H9 (cell line): ENCODE data around the gene SLC35A5. TPM values are rescaled to one million over a fixed set of nuclear protein-coding genes. Genes with fewer than 3 reads are reported as not detected.

Source experiments
- DNase-seq: peaks from one replicate; pipeline ENCODE4 v3.0.0-alpha.2; 2017
- H2AFZ ChIP-seq: one replicate; pipeline ENCODE4 v1.6.1; 2013; ENCODE audit warnings: mild to moderate bottlenecking, low read length, control low read depth, moderate library complexity
- H2AK5ac ChIP-seq: 2 replicates; pipeline ENCODE4 v1.6.1; 2013; ENCODE audit warnings: low read length, control low read depth, mixed read lengths; ENCODE audit not compliant: insufficient read length
- H2BK120ac ChIP-seq: one replicate; pipeline ENCODE4 v1.6.1; 2013; ENCODE audit warnings: low read depth, mild to moderate bottlenecking, low read length, control low read depth, inconsistent platforms; ENCODE audit not compliant: poor library complexity, severe bottlenecking
- H2BK12ac ChIP-seq: 2 replicates; pipeline ENCODE4 v1.6.1; 2013; ENCODE audit warnings: low read length, control low read depth, mixed read lengths, low read depth; ENCODE audit not compliant: insufficient read length
- H2BK15ac ChIP-seq: 2 replicates; pipeline ENCODE4 v1.6.1; 2013; ENCODE audit warnings: low read depth, low read length, control low read depth
- H2BK20ac ChIP-seq: one replicate; pipeline ENCODE4 v1.6.1; 2013; ENCODE audit warnings: low read depth, mild to moderate bottlenecking, low read length, control low read depth, inconsistent platforms; ENCODE audit not compliant: poor library complexity, severe bottlenecking
- H2BK5ac ChIP-seq: 2 replicates; pipeline ENCODE4 v1.6.1; 2013; ENCODE audit warnings: low read length, control low read depth, mixed read lengths; ENCODE audit not compliant: insufficient read length
- H3K14ac ChIP-seq: 2 replicates; pipeline ENCODE4 v1.6.1; 2013; ENCODE audit warnings: low read length, control low read depth; ENCODE audit not compliant: insufficient read depth
- H3K18ac ChIP-seq: 2 replicates; pipeline ENCODE4 v1.6.1; 2013; ENCODE audit warnings: low read depth, mild to moderate bottlenecking, mixed read lengths, low read length, control low read depth; ENCODE audit not compliant: insufficient read length
- H3K23ac ChIP-seq: 2 replicates; pipeline ENCODE4 v1.6.1; 2013; ENCODE audit warnings: low read length, control low read depth, mixed read lengths, low read depth; ENCODE audit not compliant: insufficient read length
- H3K23me2 ChIP-seq: 2 replicates; pipeline ENCODE4 v1.6.1; 2013; ENCODE audit warnings: low read depth, mild to moderate bottlenecking, mixed read lengths, low read length, control low read depth; ENCODE audit not compliant: insufficient read length, poor library complexity, severe bottlenecking
- H3K27ac ChIP-seq: 2 replicates; pipeline ENCODE4 v1.5.1; 2013; ENCODE audit warnings: low read length, control low read depth, mixed read lengths, low read depth; ENCODE audit not compliant: insufficient read length
- H3K27me3 ChIP-seq: 2 replicates; pipeline ENCODE4 v1.6.1; 2013; ENCODE audit warnings: low read length, control low read depth, inconsistent platforms; ENCODE audit not compliant: insufficient read depth
- H3K4ac ChIP-seq: 2 replicates; pipeline ENCODE4 v1.6.1; 2013; ENCODE audit warnings: low read depth, mild to moderate bottlenecking, control low read depth, inconsistent platforms, low read length, moderate library complexity
- H3K4me1 ChIP-seq: 2 replicates; pipeline ENCODE4 v1.6.1; 2013; ENCODE audit warnings: low read length, control low read depth, inconsistent platforms; ENCODE audit not compliant: insufficient read depth
- H3K4me2 ChIP-seq: 2 replicates; pipeline ENCODE4 v1.6.1; 2013; ENCODE audit warnings: low read length, control low read depth, mixed read lengths; ENCODE audit not compliant: insufficient read length, insufficient read depth
- H3K56ac ChIP-seq: 2 replicates; pipeline ENCODE4 v1.6.1; 2013; ENCODE audit warnings: low read depth, mild to moderate bottlenecking, mixed read lengths, low read length, control low read depth; ENCODE audit not compliant: insufficient read length
- H3K79me1 ChIP-seq: 2 replicates; pipeline ENCODE4 v1.6.1; 2013; ENCODE audit warnings: low read depth, mild to moderate bottlenecking, moderate library complexity, low read length, control low read depth, inconsistent platforms; ENCODE audit not compliant: insufficient read depth, poor library complexity, severe bottlenecking
- H3K79me2 ChIP-seq: 2 replicates; pipeline ENCODE4 v1.6.1; 2013; ENCODE audit warnings: low read length, control low read depth, inconsistent platforms; ENCODE audit not compliant: insufficient read depth
- H3K9ac ChIP-seq: 2 replicates; pipeline ENCODE4 v1.6.1; 2013; ENCODE audit warnings: low read length, control low read depth, mixed read lengths; ENCODE audit not compliant: insufficient read length; ENCODE audit errors: extremely low read depth
- H3K9me3 ChIP-seq: one replicate; pipeline ENCODE4 v1.6.1; 2013; ENCODE audit warnings: low read depth, low read length, inconsistent platforms; ENCODE audit not compliant: control insufficient read depth
- H3T11ph ChIP-seq: one replicate; pipeline ENCODE4 v1.6.1; 2013; ENCODE audit warnings: mild to moderate bottlenecking, low read length, control low read depth, inconsistent platforms
- H4K20me1 ChIP-seq: one replicate; pipeline ENCODE4 v1.6.1; 2013; ENCODE audit not compliant: control insufficient read depth, insufficient read length, insufficient read depth
- H4K5ac ChIP-seq: 2 replicates; pipeline ENCODE4 v1.6.1; 2013; ENCODE audit warnings: low read depth, mild to moderate bottlenecking, mixed read lengths, low read length, control low read depth; ENCODE audit not compliant: insufficient read length
- H4K8ac ChIP-seq: replicated peaks from 2 replicates; pipeline ENCODE4 v1.6.1; 2013; ENCODE audit warnings: low read length, control low read depth, mixed read lengths, low read depth; ENCODE audit not compliant: insufficient read length
- H4K91ac ChIP-seq: 2 replicates; pipeline ENCODE4 v1.6.1; 2013; ENCODE audit warnings: low read depth, mild to moderate bottlenecking, moderate library complexity, mixed read lengths, low read length, control low read depth; ENCODE audit not compliant: insufficient read length
- H3K27ac Mint-ChIP-seq, 3 experiments: 2 replicates in 2 of 3; 3 replicates in 1 of 3; pipeline ENCODE4 v1.8.0; 2020 to 2021; ENCODE audit warnings: mixed read lengths in 3 of 3, mild to moderate bottlenecking in 1 of 3, moderate library complexity in 1 of 3
- H3K27me3 Mint-ChIP-seq: 2 replicates; pipeline ENCODE4 v1.8.0; 2021; ENCODE audit warnings: low read depth, mild to moderate bottlenecking, moderate library complexity, mixed read lengths
- H3K36me3 Mint-ChIP-seq, 3 experiments: 2 replicates in 2 of 3; 3 replicates in 1 of 3; pipeline ENCODE4 v1.8.0; 2020 to 2021; ENCODE audit warnings: low read depth in 3 of 3, mixed read lengths in 3 of 3; ENCODE audit not compliant: insufficient read depth in 1 of 3
- H3K4me1 Mint-ChIP-seq, 2 experiments: 2 replicates each; pipeline ENCODE4 v1.8.0; 2020; ENCODE audit warnings: mixed read lengths in 2 of 2
- H3K4me3 Mint-ChIP-seq, 2 experiments: 2 replicates in 1 of 2; 3 replicates in 1 of 2; pipeline ENCODE4 v1.8.0; 2020 to 2021; ENCODE audit warnings: mild to moderate bottlenecking in 2 of 2, mixed read lengths in 2 of 2, moderate library complexity in 1 of 2
- H3K9me3 Mint-ChIP-seq, 2 experiments: 2 replicates in 1 of 2; 3 replicates in 1 of 2; pipeline ENCODE4 v1.8.0; 2020; ENCODE audit warnings: mild to moderate bottlenecking in 2 of 2, mixed read lengths in 2 of 2, moderate library complexity in 1 of 2
- CTCF ChIP-seq: fragments of 200-600 bp; sonication (generic); conservative IDR thresholded peaks from 3 replicates; pipeline ENCODE4 v1.8.0; 2021; ENCODE audit warnings: antibody characterized with exemption, mild to moderate bottlenecking
- WGBS: extraction: QIAGEN DNeasy Blood & Tissue Kit; methylation state at CpG from one replicate; pipeline ENCODE4 v1.1.7; 2013; ENCODE audit warnings: missing lambda C conversion rate, low lambda C conversion rate, mixed read lengths; ENCODE audit not compliant: insufficient read length; ENCODE audit errors: extremely low coverage; 5-methylcytosine and 5-hydroxymethylcytosine counted together
- total RNA-seq: library from RNA; stranded (reverse); gene quantifications from 2 replicates; pipeline ENCODE4 v1.2.1, GENCODE V29; 2021

SLC35A5 gene
- total RNA-seq, 1 experiment from 2014 or later = 40.0 TPM

GRCh38 chr3:112582244-112582874 is 20.5 kb downstream of the SLC35A5 start:
- Mint-ChIP-seq H3K9me3 (no peaks in the 10 kb centered on the region), H3K36me3 (peaks cover 0 to 31% (median 25%) of the 10 kb centered on the region in 3 experiments; a peak in 5 of 7 replicates), H3K4me3 (no peak overlapping the region), H3K27ac (no peak overlapping the region), H3K27me3 (no peaks in the 10 kb centered on the region), H3K4me1 (peaks cover 3 to 24% of the 10 kb centered on the region in 2 experiments; a peak in 3 of 4 replicates)
- no peak overlapping the region for H3K23ac ChIP-seq
- no peak overlapping the region for H2BK5ac ChIP-seq
- H4K91ac ChIP-seq = no peak overlapping the region
- no peak overlapping the region for H2BK15ac ChIP-seq
- TF ChIP-seq CTCF = peak; percentile 75
- H3K4ac ChIP-seq = no peak overlapping the region
- H2BK12ac ChIP-seq = no peak overlapping the region
- H3K27ac ChIP-seq = no peak overlapping the region
- H3K9me3 ChIP-seq = no peaks in the 10 kb centered on the region
- no peaks in the 10 kb centered on the region for H3K79me2 ChIP-seq
- no peaks in the 10 kb centered on the region for H4K20me1 ChIP-seq
- no CpG with 5 or more reads among the region's 2 CpGs for WGBS
- peak; percentile 28 for DNase-seq
- H3K9ac ChIP-seq = no peak overlapping the region
- no peak overlapping the region for H4K8ac ChIP-seq
- H3K56ac ChIP-seq = no peak overlapping the region
- no peak overlapping the region for H2BK20ac ChIP-seq
- H3K23me2 ChIP-seq = no peaks in the 10 kb centered on the region
- no peak overlapping the region for H2BK120ac ChIP-seq
- no peak overlapping the region for H3T11ph ChIP-seq
- H4K5ac ChIP-seq = no peak overlapping the region
- H3K79me1 ChIP-seq = no peaks in the 10 kb centered on the region
- H3K14ac ChIP-seq = no peak overlapping the region
- H3K18ac ChIP-seq = no peak overlapping the region
- H3K4me2 ChIP-seq = no peak overlapping the region
- H2AK5ac ChIP-seq = no peak overlapping the region
- H3K27me3 ChIP-seq = no peaks in the 10 kb centered on the region
- H3K4me1 ChIP-seq = no peaks in the 10 kb centered on the region
- no peak overlapping the region for H2AFZ ChIP-seq
